Prostate gland (tissue), 2 donors: ENCODE measurements around the gene SUSD3. TPM values are rescaled to one million over a fixed set of nuclear protein-coding genes. Genes with fewer than 3 reads are reported as not detected.
"Not testable (repeated sequence)": the region's sequence is repeated elsewhere in the genome, so short reads cannot be mapped to it uniquely, and the experiment has no call there.

Source experiments
- DNase-seq: peaks from one replicate; pipeline ENCODE4 v3.0.0-alpha.2; 2019; ENCODE audit warnings: low spot score
- H3K27ac ChIP-seq, 2 donors: fragments of 200-600 bp; sonication (generic); 2 replicates each; pipeline ENCODE4 v1.5.1; 2017 to 2019
- H3K27me3 ChIP-seq: fragments of 200-600 bp; sonication (generic); replicated peaks from 2 replicates; pipeline ENCODE4 v1.5.1; 2019; ENCODE audit not compliant: insufficient read depth
- H3K36me3 ChIP-seq, 2 donors: fragments of 200-600 bp; sonication (generic); 1 replicate in 1 of 2; 2 replicates in 1 of 2; pipeline versions ENCODE4 v1.5.1 to v1.8.1; 2017 to 2019
- H3K4me1 ChIP-seq: fragments of 200-600 bp; sonication (generic); replicated peaks from 2 replicates; pipeline ENCODE4 v1.5.1; 2019
- H3K4me3 ChIP-seq, 2 donors: fragments of 200-600 bp; sonication (generic); 2 replicates each; pipeline ENCODE4 v1.5.1; 2017 to 2019
- H3K9me3 ChIP-seq: fragments of 200-600 bp; sonication (generic); 2 replicates; pipeline ENCODE4 v1.5.1; 2017
- CTCF ChIP-seq, 4 experiments: fragments of 200-600 bp in 2 of 4; fragments of 450-650 bp in 2 of 4; sonication (generic) in 2 of 4; IDR thresholded peaks; 1 replicate in 3 of 4; 2 replicates in 1 of 4; pipeline ENCODE4 v1.5.1; 2016 to 2019; ENCODE audit warnings: antibody characterized with exemption in 4 of 4, mild to moderate bottlenecking in 2 of 4, moderate library complexity in 2 of 4
- POLR2A ChIP-seq: fragments of 450-650 bp; IDR thresholded peaks from one replicate; pipeline ENCODE4 v1.6.1; 2016; ENCODE audit warnings: antibody characterized with exemption, mild to moderate bottlenecking
- POLR2AphosphoS5 ChIP-seq: sonication (generic); formaldehyde crosslinking; IDR thresholded peaks from one replicate; pipeline ENCODE4 v1.6.1; 2017; ENCODE audit warnings: antibody characterized with exemption
- WGBS: methylation state at CpG from one replicate; pipeline ENCODE4 v1.1.5; 2018; 5-methylcytosine and 5-hydroxymethylcytosine counted together
- intact Hi-C: fragments of 100-400 bp; cut with DNase I; formaldehyde crosslinking; loops from one replicate; pipeline ENCODE4 v1.14.2; 2022
- total RNA-seq, 2 donors: library from RNA; depleted of rRNA; stranded (reverse); fragments of >200 nt; gene quantifications; one replicate each; pipeline ENCODE4 v1.1.0, GENCODE V29; 2016

The SUSD3 gene
- total RNA-seq, 2 donors from 2014 or later: 2.2 to 471 TPM

GRCh38 chr9:93099551-93100275 is 41.2 kb downstream of the SUSD3 start:
- no peak overlapping the region for H3K4me3 ChIP-seq
- WGBS: 87% methylated on average over 16 of the region's 16 CpGs
- H3K27ac ChIP-seq: peak overlapping the region in 1 of 2 donors; percentile 90
- H3K4me1 ChIP-seq: peaks cover 11% of the 10 kb centered on the region
- H3K36me3 ChIP-seq: no peaks in the 10 kb centered on the region
- H3K9me3 ChIP-seq: no peaks in the 10 kb centered on the region
- no peak for DNase-seq
- intact Hi-C loops: loop anchor here (5.0 to 10.0 kb wide), 3 partner anchors 33 to 465 kb away; partner anchors contain the start of gene NINJ1
- H3K27me3 ChIP-seq: no peaks in the 10 kb centered on the region
- TF ChIP-seq POLR2A: no peak
- TF ChIP-seq CTCF (IDR thresholded peaks at IDR 0.05): no peak

- Histone ChIP-seq H3K4me3 (no peak overlapping the region), H3K4me1 (peaks cover 11% of the 10 kb centered on the region), H3K36me3 (no peaks in the 10 kb centered on the region), H3K9me3 (no peaks in the 10 kb centered on the region), H3K27me3 (no peaks in the 10 kb centered on the region), H3K27ac (no peak overlapping the region)
- 95% methylated on average over 8 of the region's 8 CpGs for WGBS
- DNase-seq: no peak
- no peak for TF ChIP-seq CTCF (IDR thresholded peaks at IDR 0.05)
- TF ChIP-seq POLR2A: no peak
- TF ChIP-seq POLR2AphosphoS5: no peak
- intact Hi-C loops: no loop called here
Observed at GRCh38 chr9:93100276-93100636, 41.8 kb downstream of the SUSD3 start.

- 95% methylated on average over 11 of the region's 11 CpGs for WGBS
- DNase-seq, intact Hi-C loops: not testable (repeated sequence)
Observed at GRCh38 chr9:93101086-93101485, 42.6 kb downstream of the SUSD3 start.

GRCh38 chr9:93105620-93106019 is 47.1 kb downstream of the SUSD3 start:
- DNase-seq: no peak
- TF ChIP-seq CTCF (IDR thresholded peaks at IDR 0.05) (no peak), POLR2A (no peak), POLR2AphosphoS5 (no peak)
- intact Hi-C loops: no loop called here
- H3K36me3 ChIP-seq: peaks cover 0 to 4% of the 10 kb centered on the region in 2 donors
- no peaks in the 10 kb centered on the region for H3K9me3 ChIP-seq
- 83% methylated on average over 1 of the region's 1 CpG for WGBS
- no peak overlapping the region for H3K27ac ChIP-seq
- no peak overlapping the region for H3K4me3 ChIP-seq
- no peaks in the 10 kb centered on the region for H3K4me1 ChIP-seq
- H3K27me3 ChIP-seq: no peaks in the 10 kb centered on the region

More at GRCh38 chr9:93101086-93101485, 42.6 kb downstream of the SUSD3 start:
- H3K27ac ChIP-seq, H3K27me3 ChIP-seq, H3K9me3 ChIP-seq, H3K4me3 ChIP-seq, H3K36me3 ChIP-seq: not testable (repeated sequence)
- peaks cover 11% of the 10 kb centered on the region for H3K4me1 ChIP-seq

- H3K4me3 ChIP-seq: no peak overlapping the region
- no peaks in the 10 kb centered on the region for H3K9me3 ChIP-seq
- no peaks in the 10 kb centered on the region for H3K4me1 ChIP-seq
- 90% methylated on average over 14 of the region's 14 CpGs for WGBS
- H3K27me3 ChIP-seq: no peaks in the 10 kb centered on the region
- TF ChIP-seq POLR2AphosphoS5: no peak
- no peak for TF ChIP-seq POLR2A
- no peak for TF ChIP-seq CTCF (IDR thresholded peaks at IDR 0.05)
- intact Hi-C loops: no loop called here
- peaks cover 0 to 4% of the 10 kb centered on the region in 2 donors for H3K36me3 ChIP-seq
- no peak for DNase-seq
- H3K27ac ChIP-seq: no peak overlapping the region
Observed at GRCh38 chr9:93107151-93107824, 48.8 kb downstream of the SUSD3 start.
